PC-9 (cell line): Measurements from ENCODE around the gene EDARADD.

Experiments used
- CTCF ChIP-seq: fragments of 200-600 bp; sonication (generic); conservative IDR thresholded peaks from 2 replicates; pipeline ENCODE4 v1.6.1; 2017; ENCODE audit warnings: mixed run types, antibody characterized with exemption, mild to moderate bottlenecking, moderate library complexity
- EZH2 ChIP-seq: fragments of 200-600 bp; sonication (generic); IDR thresholded peaks from 2 replicates; pipeline ENCODE4 v1.8.0; 2017; ENCODE audit warnings: antibody characterized with exemption, low read depth

GRCh38 chr1:236469466-236469865 is 75.4 kb downstream of the EDARADD start:
- TF ChIP-seq CTCF (no peak), EZH2 (no peak)
